HG02571 (cell line): ENCODE data around the gene COL8A1.
"Not testable (repeated sequence)": the region's sequence is repeated elsewhere in the genome, so short reads cannot be mapped to it uniquely, and the experiment has no call there.

ENCODE experiments used
- ATAC-seq: cut with Tn5 transposase; IDR thresholded peaks from one replicate; pipeline ENCODE4 v1.9.1; 2021; ENCODE audit warnings: mild to moderate bottlenecking, moderate library complexity; ENCODE audit not compliant: unreplicated experiment

COL8A1 gene

DNA sequence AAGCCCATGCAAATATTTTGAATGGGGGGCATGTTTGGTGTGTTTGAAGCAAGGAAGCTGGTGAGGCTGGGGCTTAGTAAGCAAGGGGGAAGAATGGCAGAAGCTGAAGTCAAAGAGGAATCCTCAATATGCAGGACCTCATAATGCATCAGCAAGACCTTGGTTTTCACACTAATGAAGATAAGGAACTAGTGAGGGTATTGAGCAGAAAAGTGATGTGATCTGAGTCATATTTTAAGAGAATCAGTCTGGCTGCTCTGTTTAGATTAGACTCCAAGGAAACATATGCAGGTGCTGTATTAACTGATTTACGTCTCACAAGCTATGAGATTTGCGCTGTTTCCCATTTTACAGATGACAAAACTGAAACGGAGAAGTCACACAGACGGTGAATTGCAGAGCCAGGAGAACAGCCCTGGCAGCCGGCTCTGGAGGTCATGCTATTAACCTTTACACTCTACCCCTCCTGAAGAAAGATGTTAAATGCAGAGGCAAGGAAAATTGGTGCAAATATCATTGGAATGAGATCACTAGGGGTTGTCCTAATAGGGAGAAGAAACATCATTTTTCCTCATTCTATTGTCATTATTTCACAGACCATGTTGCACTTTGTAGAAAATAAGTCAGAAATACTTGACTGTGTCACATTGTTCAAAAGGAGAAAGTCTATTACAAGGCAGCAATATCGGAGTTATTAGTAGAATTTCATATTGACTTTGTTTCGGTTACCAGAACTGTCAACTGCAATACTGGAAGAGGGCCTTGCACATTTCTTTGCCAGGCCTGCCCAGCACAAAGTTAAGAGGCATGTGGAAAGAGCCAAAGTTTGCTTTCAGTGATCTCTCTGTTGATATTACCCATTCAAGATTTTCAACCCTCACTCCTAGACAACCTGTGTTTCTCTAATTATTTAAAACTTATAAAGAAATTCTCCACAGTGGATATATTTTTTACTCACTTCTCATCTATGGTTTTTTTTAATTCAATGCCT is 64.9 kb downstream of the COL8A1 start:
- no peak for ATAC-seq

DNA sequence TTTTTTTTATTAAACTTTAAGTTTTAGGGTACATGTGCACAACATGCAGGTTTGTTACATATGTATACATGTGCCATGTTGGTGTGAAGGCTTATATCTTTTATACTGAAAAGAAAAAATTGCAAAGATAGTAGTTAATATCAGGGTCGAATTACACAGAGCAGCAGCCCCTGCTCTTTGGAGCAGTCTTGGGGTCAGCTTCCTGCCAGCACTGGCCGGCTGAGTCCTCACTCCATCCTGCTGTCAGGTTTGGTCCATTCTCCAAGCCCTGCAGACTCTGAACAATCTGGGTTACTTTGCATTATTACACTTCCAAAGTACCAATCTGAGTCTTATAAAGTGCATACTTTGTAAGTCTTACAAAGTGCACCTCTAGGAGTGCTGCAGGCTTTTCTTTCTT is 66.0 kb downstream of the COL8A1 start:
- ATAC-seq: no peak

GRCh38 chr3:99706410-99706809 is 68.0 kb downstream of the COL8A1 start:
- ATAC-seq: no peak

- ATAC-seq: no peak
These were observed 69.9 kb downstream of the COL8A1 start for GRCh38 chr3:99708207-99708745.

- ATAC-seq: no peak
These were observed 71.3 kb downstream of the COL8A1 start for GRCh38 chr3:99709686-99710085.

DNA sequence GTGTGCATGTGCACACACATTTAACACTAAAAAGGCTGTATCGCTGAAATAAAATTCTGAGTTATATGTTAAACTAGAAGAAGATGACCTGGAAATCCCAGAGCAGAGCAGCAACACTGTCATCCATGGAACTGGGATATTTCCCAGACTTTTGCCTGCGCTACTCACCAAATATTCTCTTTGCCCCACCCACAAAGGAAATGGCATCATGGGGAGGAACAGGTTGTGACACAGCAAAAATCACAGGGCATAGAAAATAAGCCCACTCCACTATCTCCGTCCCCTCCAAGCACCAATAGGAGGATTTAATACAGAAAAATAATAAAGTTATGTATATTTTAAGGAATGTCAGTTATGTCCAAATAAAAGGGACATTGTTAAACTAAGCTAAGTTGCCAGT is 71.7 kb downstream of the COL8A1 start:
- no peak for ATAC-seq

GRCh38 chr3:99711351-99711750 is 73.0 kb downstream of the COL8A1 start:
- ATAC-seq: no peak

GRCh38 chr3:99712291-99712954 is 74.0 kb downstream of the COL8A1 start:
- ATAC-seq: no peak

DNA sequence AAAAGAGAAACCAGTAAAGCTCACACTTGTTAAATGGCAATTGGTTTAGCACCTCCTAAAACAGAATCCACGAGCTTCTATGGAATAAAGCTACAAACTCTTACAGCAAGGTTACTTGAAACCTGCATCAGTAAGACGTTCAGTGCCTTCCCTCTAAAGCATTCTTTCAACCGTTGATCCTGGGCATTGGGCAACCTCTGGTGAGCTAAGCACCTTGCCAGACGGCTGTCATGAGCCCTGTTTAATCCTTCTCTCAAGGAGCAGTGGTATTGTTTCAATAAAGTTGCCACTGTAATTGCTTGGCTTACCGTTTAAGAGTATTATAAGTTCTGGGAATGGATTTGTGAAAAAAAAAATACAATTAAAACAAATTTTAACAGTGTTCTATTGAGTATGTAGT is 75.0 kb downstream of the COL8A1 start:
- no peak for ATAC-seq

DNA sequence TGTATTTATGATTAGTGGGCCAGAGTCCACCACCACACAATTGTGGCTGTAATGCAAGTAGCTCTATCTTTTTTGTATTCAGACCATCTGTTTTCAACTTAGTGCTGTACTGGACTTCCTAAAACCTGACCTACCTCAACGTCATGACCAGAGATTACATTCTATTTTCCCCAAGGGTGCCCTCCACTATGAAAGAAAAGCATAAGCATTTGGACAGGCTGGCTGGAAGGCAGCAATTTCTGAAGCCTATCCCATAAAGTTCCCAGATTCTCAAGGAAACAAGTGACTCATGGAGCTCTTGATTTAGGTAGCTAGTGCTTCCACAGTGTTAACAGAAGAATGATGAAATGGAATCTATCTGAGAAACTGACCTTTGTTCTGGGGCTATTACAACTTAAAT is 75.8 kb downstream of the COL8A1 start:
- no peak for ATAC-seq

DNA sequence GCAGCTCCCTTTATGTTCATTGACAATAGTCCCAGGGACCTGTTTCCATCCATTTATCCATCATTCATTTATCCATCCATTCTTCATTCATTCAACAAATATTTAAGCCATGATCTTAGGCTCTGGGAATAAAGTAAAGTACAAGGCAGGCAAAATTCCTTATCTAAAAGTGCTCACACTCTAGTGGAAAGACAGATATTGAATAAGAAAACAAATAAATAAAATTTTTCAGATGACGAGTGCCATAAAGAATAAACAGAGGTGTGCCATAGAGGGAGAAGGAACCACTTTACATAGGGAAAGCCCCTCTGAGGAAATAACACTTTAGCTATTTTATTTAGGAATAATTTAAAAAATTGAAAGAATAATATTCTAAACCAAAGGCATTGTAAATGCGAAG is 76.2 kb downstream of the COL8A1 start:
- no peak for ATAC-seq

GRCh38 chr3:99716463-99716995 is 78.1 kb downstream of the COL8A1 start:
- no peak for ATAC-seq

GRCh38 chr3:99720985-99721632 is 82.7 kb downstream of the COL8A1 start:
- ATAC-seq: no peak

GRCh38 chr3:99721633-99722007 is 83.2 kb downstream of the COL8A1 start:
- no peak for ATAC-seq

DNA sequence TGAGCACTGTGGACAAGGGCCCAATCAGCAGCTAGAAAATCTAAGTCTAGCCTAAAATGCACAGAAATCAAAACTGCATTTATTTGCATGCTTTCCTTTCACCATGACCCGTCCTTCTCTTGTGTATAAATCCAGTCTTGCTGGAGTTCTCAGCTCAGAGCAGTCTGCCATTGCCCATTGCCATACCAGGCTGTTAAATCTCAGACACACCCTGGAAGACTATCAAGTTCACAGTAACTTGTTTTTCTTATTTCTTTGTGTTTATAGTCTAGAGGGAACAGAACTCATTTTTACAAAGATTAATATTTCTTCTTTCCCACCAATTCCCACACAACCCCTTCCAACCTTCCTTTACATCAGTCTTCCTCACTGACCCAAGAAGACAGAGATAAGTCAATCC is 85.9 kb downstream of the COL8A1 start:
- no peak for ATAC-seq

DNA sequence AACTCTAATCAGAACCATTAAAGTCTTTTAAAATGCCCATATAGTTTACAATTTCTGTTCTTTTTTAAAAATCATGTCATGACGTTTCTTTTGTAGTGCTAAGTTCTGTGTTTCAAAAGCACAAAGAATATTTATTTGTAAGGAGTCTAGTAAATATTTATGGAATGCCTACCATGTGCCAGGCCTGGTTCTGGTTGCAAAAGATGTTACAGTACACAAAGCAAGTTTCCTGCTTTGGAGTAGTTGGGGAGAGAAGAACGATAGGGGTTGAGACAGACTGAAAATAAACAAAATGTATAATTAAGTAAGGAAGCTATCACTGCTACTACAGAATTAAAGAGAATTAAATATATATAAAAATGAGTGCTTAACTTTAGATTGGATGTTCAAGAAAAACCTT is 92.5 kb downstream of the COL8A1 start:
- no peak for ATAC-seq

- no peak for ATAC-seq
These were observed 93.1 kb downstream of the COL8A1 start for GRCh38 chr3:99731499-99731898.

DNA sequence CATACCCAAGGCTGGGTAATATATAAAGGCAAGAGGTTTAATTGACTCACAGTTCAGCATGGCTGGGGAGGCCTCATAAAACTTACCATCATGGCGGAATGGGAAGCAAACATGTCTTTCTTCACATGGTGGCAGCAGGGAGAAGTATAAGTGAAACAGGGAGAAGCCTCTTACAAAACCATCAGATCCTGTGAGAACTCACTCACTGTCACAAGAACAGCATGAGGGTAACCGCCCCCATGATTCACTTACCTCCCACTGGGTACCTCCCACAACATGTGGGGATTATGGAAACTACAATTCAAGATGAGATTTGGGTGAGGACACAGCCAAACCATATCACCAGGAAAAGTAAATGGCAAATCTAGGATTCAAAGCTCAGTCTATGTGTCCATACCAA is 102.0 kb downstream of the COL8A1 start:
- not testable (repeated sequence) for ATAC-seq

DNA sequence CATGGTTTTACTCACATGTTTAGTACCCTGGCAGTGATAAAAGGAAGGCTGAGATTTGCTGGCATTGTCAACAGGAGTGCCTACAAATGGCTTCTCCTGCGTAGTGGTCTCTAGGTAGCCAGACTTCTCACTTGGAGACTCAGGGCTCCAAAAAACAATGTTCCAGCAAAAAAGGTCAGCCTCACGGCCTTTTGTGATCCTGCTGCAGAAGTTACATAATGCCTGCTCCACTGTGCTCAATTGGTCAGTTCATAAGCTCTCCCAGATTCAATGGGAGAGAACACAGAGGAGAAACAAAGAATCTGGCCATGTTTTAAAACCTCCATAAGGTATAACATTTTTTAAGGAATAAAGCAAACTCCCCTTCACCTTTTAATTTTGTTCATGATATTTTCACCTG is 103.2 kb downstream of the COL8A1 start:
- no peak for ATAC-seq

- no peak for ATAC-seq
These were observed 109.5 kb downstream of the COL8A1 start for GRCh38 chr3:99747915-99748314.

- ATAC-seq: no peak
These were observed 113.3 kb downstream of the COL8A1 start for GRCh38 chr3:99751649-99752048.
